Measurements from ENCODE around the gene PLCXD3.

DNA sequence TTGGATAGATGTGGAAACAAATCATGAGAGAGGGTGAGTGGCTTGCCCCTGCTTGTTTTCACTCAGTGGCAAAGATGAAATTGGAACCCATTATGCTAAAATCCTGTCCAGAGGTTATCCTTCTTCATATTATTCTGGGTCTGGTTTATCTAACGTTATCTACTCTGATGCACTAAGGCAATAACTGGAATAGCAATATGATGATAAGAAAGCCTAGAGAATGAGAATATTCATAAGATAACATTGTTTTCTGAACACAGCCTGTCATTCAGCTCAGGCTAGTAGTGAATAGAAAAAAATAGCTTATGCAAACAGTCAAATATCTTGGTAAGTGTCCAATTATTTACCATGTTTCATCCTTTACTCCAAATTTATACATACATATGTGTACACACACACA, 165.1 kb downstream of the PLCXD3 start:
- TF ChIP-seq, protein P1, sequence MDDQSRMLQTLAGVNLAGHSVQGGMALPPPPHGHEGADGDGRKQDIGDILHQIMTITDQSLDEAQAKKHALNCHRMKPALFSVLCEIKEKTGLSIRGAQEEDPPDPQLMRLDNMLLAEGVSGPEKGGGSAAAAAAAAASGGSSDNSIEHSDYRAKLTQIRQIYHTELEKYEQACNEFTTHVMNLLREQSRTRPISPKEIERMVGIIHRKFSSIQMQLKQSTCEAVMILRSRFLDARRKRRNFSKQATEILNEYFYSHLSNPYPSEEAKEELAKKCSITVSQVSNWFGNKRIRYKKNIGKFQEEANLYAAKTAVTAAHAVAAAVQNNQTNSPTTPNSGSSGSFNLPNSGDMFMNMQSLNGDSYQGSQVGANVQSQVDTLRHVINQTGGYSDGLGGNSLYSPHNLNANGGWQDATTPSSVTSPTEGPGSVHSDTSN (CRISPR knock-in tag; IDR thresholded peaks at IDR 0.05): no peak
- no peak for TF ChIP-seq ZNF292 (tag by site-specific recombination; IDR thresholded peaks at IDR 0.05; ENCODE audit: borderline replicate concordance, low read depth)
- no peak for TF ChIP-seq ZNF324 (tag by site-specific recombination; IDR thresholded peaks at IDR 0.05)
- TF ChIP-seq, protein P2, sequence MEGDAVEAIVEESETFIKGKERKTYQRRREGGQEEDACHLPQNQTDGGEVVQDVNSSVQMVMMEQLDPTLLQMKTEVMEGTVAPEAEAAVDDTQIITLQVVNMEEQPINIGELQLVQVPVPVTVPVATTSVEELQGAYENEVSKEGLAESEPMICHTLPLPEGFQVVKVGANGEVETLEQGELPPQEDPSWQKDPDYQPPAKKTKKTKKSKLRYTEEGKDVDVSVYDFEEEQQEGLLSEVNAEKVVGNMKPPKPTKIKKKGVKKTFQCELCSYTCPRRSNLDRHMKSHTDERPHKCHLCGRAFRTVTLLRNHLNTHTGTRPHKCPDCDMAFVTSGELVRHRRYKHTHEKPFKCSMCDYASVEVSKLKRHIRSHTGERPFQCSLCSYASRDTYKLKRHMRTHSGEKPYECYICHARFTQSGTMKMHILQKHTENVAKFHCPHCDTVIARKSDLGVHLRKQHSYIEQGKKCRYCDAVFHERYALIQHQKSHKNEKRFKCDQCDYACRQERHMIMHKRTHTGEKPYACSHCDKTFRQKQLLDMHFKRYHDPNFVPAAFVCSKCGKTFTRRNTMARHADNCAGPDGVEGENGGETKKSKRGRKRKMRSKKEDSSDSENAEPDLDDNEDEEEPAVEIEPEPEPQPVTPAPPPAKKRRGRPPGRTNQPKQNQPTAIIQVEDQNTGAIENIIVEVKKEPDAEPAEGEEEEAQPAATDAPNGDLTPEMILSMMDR (tag by site-specific recombination; IDR thresholded peaks at IDR 0.05): no peak
- TF ChIP-seq ZNF791 (tag by site-specific recombination; IDR thresholded peaks at IDR 0.05): no peak
- TF ChIP-seq ZNF155 (tag by site-specific recombination; IDR thresholded peaks at IDR 0.05): no peak
- TF ChIP-seq KLF10 (tag by site-specific recombination; IDR thresholded peaks at IDR 0.05): no peak
- TF ChIP-seq, protein P3, sequence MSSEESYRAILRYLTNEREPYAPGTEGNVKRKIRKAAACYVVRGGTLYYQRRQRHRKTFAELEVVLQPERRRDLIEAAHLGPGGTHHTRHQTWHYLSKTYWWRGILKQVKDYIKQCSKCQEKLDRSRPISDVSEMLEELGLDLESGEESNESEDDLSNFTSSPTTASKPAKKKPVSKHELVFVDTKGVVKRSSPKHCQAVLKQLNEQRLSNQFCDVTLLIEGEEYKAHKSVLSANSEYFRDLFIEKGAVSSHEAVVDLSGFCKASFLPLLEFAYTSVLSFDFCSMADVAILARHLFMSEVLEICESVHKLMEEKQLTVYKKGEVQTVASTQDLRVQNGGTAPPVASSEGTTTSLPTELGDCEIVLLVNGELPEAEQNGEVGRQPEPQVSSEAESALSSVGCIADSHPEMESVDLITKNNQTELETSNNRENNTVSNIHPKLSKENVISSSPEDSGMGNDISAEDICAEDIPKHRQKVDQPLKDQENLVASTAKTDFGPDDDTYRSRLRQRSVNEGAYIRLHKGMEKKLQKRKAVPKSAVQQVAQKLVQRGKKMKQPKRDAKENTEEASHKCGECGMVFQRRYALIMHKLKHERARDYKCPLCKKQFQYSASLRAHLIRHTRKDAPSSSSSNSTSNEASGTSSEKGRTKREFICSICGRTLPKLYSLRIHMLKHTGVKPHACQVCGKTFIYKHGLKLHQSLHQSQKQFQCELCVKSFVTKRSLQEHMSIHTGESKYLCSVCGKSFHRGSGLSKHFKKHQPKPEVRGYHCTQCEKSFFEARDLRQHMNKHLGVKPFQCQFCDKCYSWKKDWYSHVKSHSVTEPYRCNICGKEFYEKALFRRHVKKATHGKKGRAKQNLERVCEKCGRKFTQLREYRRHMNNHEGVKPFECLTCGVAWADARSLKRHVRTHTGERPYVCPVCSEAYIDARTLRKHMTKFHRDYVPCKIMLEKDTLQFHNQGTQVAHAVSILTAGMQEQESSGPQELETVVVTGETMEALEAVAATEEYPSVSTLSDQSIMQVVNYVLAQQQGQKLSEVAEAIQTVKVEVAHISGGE (tag by site-specific recombination; conservative IDR thresholded peaks at IDR 0.05; ENCODE audit: low read depth): no peak

Measured in HEK293 (cell line).